GM12878 (cell line): ENCODE data around the gene BANP. TPM values are rescaled to one million over a fixed set of nuclear protein-coding genes. Genes with fewer than 3 reads are reported as not detected.

Source experiments
- BCLAF1 ChIP-seq: fragments of 450-650 bp; IDR thresholded peaks from 2 replicates; pipeline ENCODE4 v1.6.1; 2017; ENCODE audit warnings: antibody characterized with exemption, mild to moderate bottlenecking, moderate library complexity
- BMI1 ChIP-seq: fragments of 450-650 bp; IDR thresholded peaks from 2 replicates; pipeline ENCODE4 v1.6.1; 2016; ENCODE audit warnings: mild to moderate bottlenecking, moderate library complexity, borderline replicate concordance
- CTCF ChIP-seq, 3 experiments: IDR thresholded peaks in 2 of 3; conservative IDR thresholded peaks in 1 of 3; 2 replicates each; pipeline ENCODE4 v1.5.1; 2011; ENCODE audit warnings: low read depth in 3 of 3, low read length in 3 of 3, mild to moderate bottlenecking in 3 of 3, control low read depth in 2 of 3, moderate library complexity in 2 of 3, inconsistent platforms in 1 of 3, mixed read lengths in 1 of 3; ENCODE audit not compliant: control insufficient read depth in 2 of 3, insufficient read depth in 1 of 3; ENCODE audit errors: extremely low read depth in 1 of 3
- DPF2 ChIP-seq: fragments of 450-650 bp; IDR thresholded peaks from 2 replicates; pipeline ENCODE4 v1.6.1; 2017; ENCODE audit warnings: mild to moderate bottlenecking
- EP300 ChIP-seq, 2 experiments: fragments of 150-350 bp in 1 of 2; IDR thresholded peaks; 2 replicates each; pipeline ENCODE4 v1.6.1; 2011 to 2012; ENCODE audit warnings: low read depth in 2 of 2, low read length in 2 of 2, borderline replicate concordance in 1 of 2, improper control_type of control experiment in 1 of 2, inconsistent platforms in 1 of 2; ENCODE audit not compliant: control insufficient read depth in 1 of 2
- FOXM1 ChIP-seq: IDR thresholded peaks from 2 replicates; pipeline ENCODE4 v1.6.1; 2012; ENCODE audit warnings: low read depth, mild to moderate bottlenecking, inconsistent platforms, low read length, moderate library complexity
- KAT2A ChIP-seq: conservative IDR thresholded peaks from 2 replicates; pipeline ENCODE4 v1.6.1; 2011; ENCODE audit warnings: low read depth, low read length; ENCODE audit not compliant: control insufficient read depth
- MEF2A ChIP-seq: IDR thresholded peaks from 2 replicates; pipeline ENCODE4 v1.6.1; 2011; ENCODE audit warnings: low read depth, mild to moderate bottlenecking, low read length, moderate library complexity; ENCODE audit not compliant: insufficient read depth
- NFXL1 ChIP-seq: fragments of 450-650 bp; IDR thresholded peaks from 2 replicates; pipeline ENCODE4 v1.6.1; 2017; ENCODE audit warnings: antibody characterized with exemption, mild to moderate bottlenecking, borderline replicate concordance
- NR2C2 ChIP-seq: IDR thresholded peaks from 2 replicates; pipeline ENCODE4 v1.6.1; 2011; ENCODE audit warnings: borderline replicate concordance, low read depth; ENCODE audit not compliant: control insufficient read depth, insufficient read length
- SMAD5 ChIP-seq: IDR thresholded peaks from 2 replicates; pipeline ENCODE4 v1.6.1; 2016; ENCODE audit warnings: antibody characterized with exemption, low read depth
- SMC3 ChIP-seq: IDR thresholded peaks from 2 replicates; pipeline ENCODE4 v1.6.1; 2011; ENCODE audit warnings: low read length, improper control_type of control experiment, borderline replicate concordance
- TBL1XR1 ChIP-seq: IDR thresholded peaks from 2 replicates; pipeline ENCODE4 v1.6.1; 2012; ENCODE audit warnings: low read depth, low read length, improper control_type of control experiment
- TCF3 ChIP-seq: IDR thresholded peaks from 2 replicates; pipeline ENCODE4 v1.6.1; 2012; ENCODE audit warnings: low read depth, mild to moderate bottlenecking, low read length, borderline replicate concordance; ENCODE audit not compliant: insufficient read depth
- WRNIP1 ChIP-seq: IDR thresholded peaks from 2 replicates; pipeline ENCODE4 v1.6.1; 2011; ENCODE audit warnings: low read depth, low read length, improper control_type of control experiment, borderline replicate concordance
- ZBED1 ChIP-seq: IDR thresholded peaks from 2 replicates; pipeline ENCODE4 v1.6.1; 2016; ENCODE audit warnings: borderline replicate concordance
- ZBTB11 ChIP-seq: fragments of 450-650 bp; formaldehyde crosslinking; IDR thresholded peaks from 2 replicates; pipeline ENCODE4 v1.5.0; 2022; ENCODE audit warnings: mild to moderate bottlenecking, missing genetic modification characterization
- ZZZ3 ChIP-seq: IDR thresholded peaks from 2 replicates; pipeline ENCODE4 v1.6.1; 2011; ENCODE audit warnings: low read depth; ENCODE audit not compliant: control insufficient read depth, insufficient read length
- polyA plus RNA-seq, 11 experiments: library from polyadenylated mRNA; depleted of rRNA in 4 of 11; unstranded in 6 of 11; stranded (reverse) in 5 of 11; fragments of >200 nt; fragmentation: Nextera tagmentation in 4 of 11; fragmentation: Illumina TruSeq in 1 of 11; extraction: Ambion mirVana in 4 of 11; extraction: Trizol in 1 of 11; gene quantifications; 1 replicate in 1 of 11; 2 replicates in 10 of 11; pipeline versions ENCODE4 v1.2.1 to v1.2.3, GENCODE V29; 2011 to 2016; ENCODE audit warnings: inconsistent platforms in 2 of 11, missing spikeins in 2 of 11, low read depth in 1 of 11
- total RNA-seq, 4 experiments: library from RNA; depleted of rRNA in 3 of 4; stranded (reverse); fragments of >200 nt in 3 of 4; fragmentation: Illumina TruSeq in 1 of 4; extraction: Trizol in 1 of 4; gene quantifications; 2 replicates each; pipeline versions ENCODE4 v1.2.1 to v1.2.3, GENCODE V29; 2013 to 2021
- TF ChIP-seq, protein P1 (sequence below): IDR thresholded peaks from 2 replicates; pipeline ENCODE4 v1.6.1; 2011; ENCODE audit warnings: low read depth, low read length, improper control_type of control experiment, borderline replicate concordance
- TF ChIP-seq, protein P2 (sequence below): fragments of 450-650 bp; IDR thresholded peaks from 2 replicates; pipeline ENCODE4 v1.6.1; 2016; ENCODE audit warnings: mild to moderate bottlenecking

BANP gene
- total and polyA plus RNA-seq, 10 of the 15 experiments (the other 5 are each of a cell fraction or from before 2014, with no cell fraction given) = 3.9 to 21.9 (median 12.2) TPM

GRCh38 chr16:87948119-87948545, 3.1 kb upstream of the BANP start (continued):
- TF ChIP-seq EP300 (IDR thresholded peaks at IDR 0.05; ENCODE audit: borderline replicate concordance in 1 of 2, control insufficient read depth in 1 of 2, low read depth in 2 of 2, low read length in 2 of 2) (no peak), FOXM1 (no peak), TCF3 (no peak), NR2C2 (no peak), ZBED1 (no peak), TBL1XR1 (no peak), MEF2A (no peak), ZZZ3 (no peak), KAT2A (no peak), ZBTB11 (CRISPR knock-in tag) (no peak), CTCF (IDR thresholded peaks at IDR 0.05 in 2 of 3, conservative IDR thresholded peaks at IDR 0.05 in 1 of 3; ENCODE audit: control insufficient read depth in 2 of 3, extremely low read depth in 1 of 3, insufficient read depth in 1 of 3, low read depth in 3 of 3, low read length in 3 of 3) (no peak), WRNIP1 (no peak), DPF2 (no peak), SMC3 (no peak), NFXL1 (no peak), BCLAF1 (no peak), BMI1 (no peak), SMAD5 (no peak)
- TF ChIP-seq, protein P1, sequence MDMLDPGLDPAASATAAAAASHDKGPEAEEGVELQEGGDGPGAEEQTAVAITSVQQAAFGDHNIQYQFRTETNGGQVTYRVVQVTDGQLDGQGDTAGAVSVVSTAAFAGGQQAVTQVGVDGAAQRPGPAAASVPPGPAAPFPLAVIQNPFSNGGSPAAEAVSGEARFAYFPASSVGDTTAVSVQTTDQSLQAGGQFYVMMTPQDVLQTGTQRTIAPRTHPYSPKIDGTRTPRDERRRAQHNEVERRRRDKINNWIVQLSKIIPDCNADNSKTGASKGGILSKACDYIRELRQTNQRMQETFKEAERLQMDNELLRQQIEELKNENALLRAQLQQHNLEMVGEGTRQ = no peak
- TF ChIP-seq, protein P2, sequence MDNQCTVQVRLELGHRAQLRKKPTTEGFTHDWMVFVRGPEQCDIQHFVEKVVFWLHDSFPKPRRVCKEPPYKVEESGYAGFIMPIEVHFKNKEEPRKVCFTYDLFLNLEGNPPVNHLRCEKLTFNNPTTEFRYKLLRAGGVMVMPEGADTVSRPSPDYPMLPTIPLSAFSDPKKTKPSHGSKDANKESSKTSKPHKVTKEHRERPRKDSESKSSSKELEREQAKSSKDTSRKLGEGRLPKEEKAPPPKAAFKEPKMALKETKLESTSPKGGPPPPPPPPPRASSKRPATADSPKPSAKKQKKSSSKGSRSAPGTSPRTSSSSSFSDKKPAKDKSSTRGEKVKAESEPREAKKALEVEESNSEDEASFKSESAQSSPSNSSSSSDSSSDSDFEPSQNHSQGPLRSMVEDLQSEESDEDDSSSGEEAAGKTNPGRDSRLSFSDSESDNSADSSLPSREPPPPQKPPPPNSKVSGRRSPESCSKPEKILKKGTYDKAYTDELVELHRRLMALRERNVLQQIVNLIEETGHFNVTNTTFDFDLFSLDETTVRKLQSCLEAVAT = peak; percentile 83
